ENCODE measurements around the gene ADAR. TPM values are rescaled to one million over a fixed set of nuclear protein-coding genes. Genes with fewer than 3 reads are reported as not detected.

ADAR gene
- total RNA-seq, 4 donors from 2014 or later: 81.5 to 140 (median 110) TPM

GRCh38 chr1:154608397-154609270 is 648 bp upstream of the ADAR start:
- Histone ChIP-seq H3K27ac (peak overlapping the region; percentile 91 to 99 (median 98)), H3K27me3 (no peaks in the 10 kb centered on the region), H3K4me1 (peaks cover 22 to 45% (median 26%) of the 10 kb centered on the region in 4 donors), H3K4me3 (peak overlapping the region; percentile 39 to 94 (median 79)), H3K9me3 (no peaks in the 10 kb centered on the region), H3K36me3 (no peaks in the 10 kb centered on the region)
- 6 to 12% methylated on average over 10 to 31 of the region's 37 CpGs for WGBS, 2 donors (ENCODE audit: low coverage in 1 of 2)
- TF ChIP-seq CTCF (IDR thresholded peaks at IDR 0.05) (peak in 1 of 5 experiments; percentile 9), EP300 (IDR thresholded peaks at IDR 0.05; ENCODE audit: low read depth) (no peak)
- DNase-seq: peak; percentile 43
- intact Hi-C loops (cut with DNase I; ENCODE audit: low total_unique reads) (no loop called here), in situ Hi-C loops (cut with MboI; ENCODE audit: low pct_ligation_motif_present in 1 of 4, low pct_unique_long_range_greater_than_20kb in 1 of 4, low sequenced_read_pairs in 3 of 4) (no loop called here)

- Histone ChIP-seq H3K36me3 (no peaks in the 10 kb centered on the region), H3K9me3 (no peaks in the 10 kb centered on the region), H3K4me3 (peak overlapping the region; percentile 66 to 94 (median 86)), H3K27ac (peak overlapping the region; percentile 91 to 99 (median 98)), H3K4me1 (peaks cover 22 to 47% (median 28%) of the 10 kb centered on the region in 4 donors), H3K27me3 (no peaks in the 10 kb centered on the region)
- 7 to 16% methylated on average over 3 to 11 of the region's 11 CpGs for WGBS, 2 donors (ENCODE audit: low coverage in 1 of 2)
- no peak for DNase-seq
- in situ Hi-C loops (cut with MboI; ENCODE audit: low pct_ligation_motif_present in 1 of 4, low pct_unique_long_range_greater_than_20kb in 1 of 4, low sequenced_read_pairs in 3 of 4): no loop called here
- intact Hi-C loops (cut with DNase I; ENCODE audit: low total_unique reads): no loop called here
- no peak for TF ChIP-seq POLR2A (IDR thresholded peaks at IDR 0.05)
- TF ChIP-seq CTCF (IDR thresholded peaks at IDR 0.05): no peak
- no peak for TF ChIP-seq EP300 (IDR thresholded peaks at IDR 0.05; ENCODE audit: low read depth)
- no peak for TF ChIP-seq POLR2AphosphoS5 (IDR thresholded peaks at IDR 0.05)
Measured at GRCh38 chr1:154607106-154607608, 829 bp downstream of the ADAR start.

- TF ChIP-seq CTCF (IDR thresholded peaks at IDR 0.05) (no peak), EP300 (IDR thresholded peaks at IDR 0.05; ENCODE audit: low read depth) (no peak), POLR2A (IDR thresholded peaks at IDR 0.05) (no peak), POLR2AphosphoS5 (IDR thresholded peaks at IDR 0.05) (no peak)
- peaks cover 0 to 13% (median 3%) of the 10 kb centered on the region in 4 donors for H3K36me3 ChIP-seq
- no peak for DNase-seq
- H3K27ac ChIP-seq: no peak overlapping the region
- intact Hi-C loops (cut with DNase I; ENCODE audit: low total_unique reads) (no loop called here), in situ Hi-C loops (cut with MboI; ENCODE audit: low pct_ligation_motif_present in 1 of 4, low pct_unique_long_range_greater_than_20kb in 1 of 4, low sequenced_read_pairs in 3 of 4) (no loop called here)
- H3K27me3 ChIP-seq: no peaks in the 10 kb centered on the region
- H3K9me3 ChIP-seq: no peaks in the 10 kb centered on the region
- H3K4me3 ChIP-seq: no peak overlapping the region
- H3K4me1 ChIP-seq: peaks cover 22 to 47% (median 28%) of the 10 kb centered on the region in 4 donors
- 81% methylated on average over 2 of the region's 2 CpGs; no CpG with 5 or more reads in 1 of the 2 donors for WGBS, 2 donors (ENCODE audit: low coverage in 1 of 2)
Measured at GRCh38 chr1:154605534-154605933, 2.5 kb downstream of the ADAR start.

- in situ Hi-C loops (cut with MboI; ENCODE audit: low pct_ligation_motif_present in 1 of 4, low pct_unique_long_range_greater_than_20kb in 1 of 4, low sequenced_read_pairs in 3 of 4) (no loop called here), intact Hi-C loops (cut with DNase I; ENCODE audit: low total_unique reads) (no loop called here)
- no peak for DNase-seq
- Histone ChIP-seq H3K36me3 (peaks cover 0 to 25% (median 9%) of the 10 kb centered on the region in 4 donors), H3K4me3 (no peak overlapping the region), H3K9me3 (no peaks in the 10 kb centered on the region), H3K27me3 (no peaks in the 10 kb centered on the region), H3K27ac (no peak overlapping the region), H3K4me1 (peaks cover 15 to 48% (median 28%) of the 10 kb centered on the region in 4 donors)
- WGBS, 2 donors (ENCODE audit: low coverage in 1 of 2): 62% methylated on average over 2 of the region's 2 CpGs; no CpG with 5 or more reads in 1 of the 2 donors
- TF ChIP-seq POLR2AphosphoS5 (IDR thresholded peaks at IDR 0.05) (no peak), CTCF (IDR thresholded peaks at IDR 0.05) (no peak), POLR2A (IDR thresholded peaks at IDR 0.05) (no peak), EP300 (IDR thresholded peaks at IDR 0.05; ENCODE audit: low read depth) (no peak)
Measured at GRCh38 chr1:154603317-154603716, 4.7 kb downstream of the ADAR start.
